ENCODE data around the gene NSUN4.
A peak's percentile ranks its signal among the peaks of the same experiment; 100 is the strongest.

The NSUN4 gene

DNA sequence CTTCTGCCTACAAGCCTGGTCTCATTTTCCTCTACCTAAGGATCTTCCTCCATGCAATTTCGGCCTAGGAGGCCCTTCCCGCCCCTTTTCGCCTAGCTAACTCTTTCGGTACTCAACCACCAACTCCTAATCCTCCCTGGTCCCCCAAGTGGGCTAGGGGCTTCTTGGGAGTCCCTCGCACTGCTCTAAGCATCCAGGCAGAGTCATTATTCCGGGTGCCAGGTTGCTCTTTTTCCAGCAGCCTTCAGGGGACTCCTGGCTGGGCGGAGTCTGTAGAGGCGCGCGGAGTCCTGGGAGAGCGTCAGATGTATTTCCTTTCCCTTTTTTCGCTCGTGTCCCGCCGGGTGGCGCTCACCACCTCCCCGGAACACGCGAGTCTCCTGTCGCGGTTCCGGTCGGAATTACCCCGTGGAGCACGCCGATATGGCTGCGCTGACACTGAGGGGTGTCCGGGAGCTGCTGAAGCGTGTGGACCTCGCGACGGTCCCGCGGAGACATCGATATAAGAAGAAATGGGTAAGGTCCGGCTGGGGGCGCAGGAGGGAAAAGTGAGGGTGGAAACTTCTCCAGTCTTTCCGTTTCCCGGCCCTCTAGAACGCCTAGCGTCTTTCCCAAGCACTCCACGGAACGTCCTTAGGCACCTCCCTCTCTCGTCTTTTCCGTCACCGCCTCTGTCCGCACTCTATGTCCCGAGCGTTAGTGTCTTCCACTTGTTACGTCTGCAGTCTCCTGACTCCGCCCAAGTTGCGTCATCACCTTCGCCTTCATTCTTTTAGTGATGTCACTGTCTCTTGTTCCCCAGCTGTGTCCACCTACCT is at the start of gene NSUN4:
NSUN4 (plus strand) TSS at position 404 of the 818 bp plus-strand sequence; CDS start at position 424, 20 bp downstream.
- Mint-ChIP-seq H3K9me3 (no peaks in the 10 kb centered on the region), H3K4me3 (peak within 1 kb of the TSS; percentile 98), H3K27me3 (no peaks in the 10 kb centered on the region), H3K4me1 (peaks cover 43% of the 10 kb centered on the region), H3K36me3 (ENCODE audit: low read depth) (peaks cover 34% of the 10 kb centered on the region), H3K27ac (peak within 1 kb of the TSS; percentile 100)
- DNase-seq (peak; percentile 87), ATAC-seq (peak; percentile 93)

DNA sequence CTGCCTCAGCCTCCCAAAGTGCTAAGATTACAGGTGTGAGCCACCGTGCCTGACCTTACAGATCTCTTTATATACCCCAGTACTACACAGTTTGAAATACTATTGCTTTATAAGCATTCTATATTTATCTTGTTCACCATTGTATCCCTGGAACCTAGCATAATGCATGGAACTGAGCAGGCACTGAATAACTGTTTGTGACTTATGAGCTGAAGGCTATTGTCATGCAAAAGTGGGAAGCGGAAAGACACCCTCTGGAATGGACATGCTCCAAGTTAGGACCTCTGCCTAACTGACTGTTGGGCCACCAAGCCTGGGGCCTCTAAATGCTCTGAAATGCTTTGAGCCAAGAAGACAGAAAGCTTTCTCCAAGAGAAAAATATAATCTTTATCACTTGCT is 45.3 kb upstream of the NSUN4 start:
- H3K4me1 Mint-ChIP-seq = peaks cover under 1% of the 10 kb centered on the region
- DNase-seq (no peak), ATAC-seq (no peak)
- no peaks in the 10 kb centered on the region for H3K9me3 Mint-ChIP-seq
- H3K4me3 Mint-ChIP-seq = no peak overlapping the region
- H3K36me3 Mint-ChIP-seq (ENCODE audit: low read depth) = peaks cover 34% of the 10 kb centered on the region
- H3K27ac Mint-ChIP-seq = no peak overlapping the region
- no peaks in the 10 kb centered on the region for H3K27me3 Mint-ChIP-seq

DNA sequence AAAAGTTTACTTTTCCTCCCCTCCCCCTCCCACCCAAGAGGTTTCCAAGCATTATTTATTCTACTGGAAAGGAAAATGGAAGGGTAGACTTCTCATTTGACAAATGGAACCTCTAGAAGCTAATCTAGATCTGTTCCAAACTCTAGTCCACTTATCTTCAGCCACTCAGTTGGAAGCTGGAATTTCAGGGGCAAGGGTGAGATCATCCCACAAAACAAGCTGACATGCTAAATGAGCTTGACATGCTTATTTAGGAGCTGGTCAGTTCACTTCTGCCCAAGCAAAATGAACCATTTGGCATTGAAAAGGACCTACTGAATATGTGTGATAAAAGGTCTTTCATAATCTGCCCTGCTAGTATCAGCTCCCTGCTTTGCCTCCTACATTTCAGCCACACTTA is 42.2 kb upstream of the NSUN4 start:
- Mint-ChIP-seq H3K9me3 (no peaks in the 10 kb centered on the region), H3K27ac (no peak overlapping the region), H3K4me1 (peaks cover 14% of the 10 kb centered on the region), H3K27me3 (no peaks in the 10 kb centered on the region), H3K36me3 (ENCODE audit: low read depth) (peaks cover 30% of the 10 kb centered on the region), H3K4me3 (no peak overlapping the region)
- ATAC-seq (no peak), DNase-seq (no peak)

DNA sequence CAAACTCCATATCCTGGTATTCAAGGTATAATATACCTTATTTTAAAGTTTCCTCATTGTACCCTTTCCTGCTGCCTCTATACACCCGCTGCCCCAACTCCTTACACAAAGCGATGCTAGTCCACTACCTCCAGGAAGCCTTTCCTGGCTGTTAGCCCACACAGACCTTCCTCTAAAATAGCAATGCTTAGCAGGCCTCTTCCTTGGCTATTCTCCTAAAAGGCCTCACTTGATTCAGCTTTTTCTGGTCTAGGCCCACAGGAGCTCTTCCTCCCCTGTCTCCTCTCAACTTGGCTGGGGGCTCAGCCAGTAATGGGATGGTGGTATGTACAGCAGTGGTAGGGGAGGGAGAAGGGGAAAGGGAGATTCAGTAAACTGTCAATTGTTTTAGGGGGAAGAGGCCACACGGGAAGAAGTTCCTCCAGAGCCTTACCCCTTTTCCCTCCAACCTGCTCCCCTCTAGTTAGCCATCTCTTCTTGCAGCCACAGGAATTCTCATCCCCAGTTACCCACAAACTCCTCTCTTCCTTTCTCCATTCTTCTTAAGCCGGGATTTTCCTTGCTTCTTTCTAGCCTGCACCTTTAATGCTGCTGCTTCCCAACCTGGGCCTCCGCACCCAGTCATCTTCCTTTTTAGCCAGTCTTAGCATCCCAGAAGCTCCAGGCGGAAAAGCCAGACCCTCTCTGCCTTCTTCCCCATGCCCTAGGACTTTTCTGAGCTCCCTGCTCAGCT is 39.8 kb upstream of the NSUN4 start:
- Mint-ChIP-seq H3K27ac (peak overlapping the region; percentile 99), H3K27me3 (no peaks in the 10 kb centered on the region), H3K4me3 (peak overlapping the region; percentile 96), H3K4me1 (peaks cover 30% of the 10 kb centered on the region), H3K9me3 (no peaks in the 10 kb centered on the region), H3K36me3 (ENCODE audit: low read depth) (peaks cover 36% of the 10 kb centered on the region)
- DNase-seq (no peak), ATAC-seq (no peak)

DNA sequence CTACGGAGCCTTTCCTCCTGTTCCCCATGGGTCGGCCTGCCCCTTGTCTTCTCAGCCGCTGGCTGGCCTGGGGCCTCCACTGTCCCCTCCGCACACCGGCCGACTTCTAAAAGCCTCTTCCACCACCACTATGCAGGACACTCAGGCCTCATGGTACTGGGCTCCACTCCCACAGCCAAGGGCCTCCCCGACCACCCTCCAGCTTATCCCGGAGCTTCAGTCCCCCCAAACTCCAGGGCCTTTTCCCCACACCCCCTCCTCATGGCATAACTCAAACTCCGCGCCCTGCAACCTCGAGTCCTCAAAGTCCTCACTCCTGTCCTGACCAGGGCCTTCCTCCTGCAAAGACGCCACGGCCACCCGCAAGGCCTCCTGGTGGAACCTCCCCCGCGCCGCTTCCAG is 39.2 kb upstream of the NSUN4 start:
- H3K27ac Mint-ChIP-seq = peak overlapping the region; percentile 99
- H3K36me3 Mint-ChIP-seq (ENCODE audit: low read depth) = peaks cover 36% of the 10 kb centered on the region
- H3K4me1 Mint-ChIP-seq = peaks cover 35% of the 10 kb centered on the region
- H3K9me3 Mint-ChIP-seq = no peaks in the 10 kb centered on the region
- DNase-seq (no peak), ATAC-seq (no peak)
- no peaks in the 10 kb centered on the region for H3K27me3 Mint-ChIP-seq
- H3K4me3 Mint-ChIP-seq = peak overlapping the region; percentile 96

DNA sequence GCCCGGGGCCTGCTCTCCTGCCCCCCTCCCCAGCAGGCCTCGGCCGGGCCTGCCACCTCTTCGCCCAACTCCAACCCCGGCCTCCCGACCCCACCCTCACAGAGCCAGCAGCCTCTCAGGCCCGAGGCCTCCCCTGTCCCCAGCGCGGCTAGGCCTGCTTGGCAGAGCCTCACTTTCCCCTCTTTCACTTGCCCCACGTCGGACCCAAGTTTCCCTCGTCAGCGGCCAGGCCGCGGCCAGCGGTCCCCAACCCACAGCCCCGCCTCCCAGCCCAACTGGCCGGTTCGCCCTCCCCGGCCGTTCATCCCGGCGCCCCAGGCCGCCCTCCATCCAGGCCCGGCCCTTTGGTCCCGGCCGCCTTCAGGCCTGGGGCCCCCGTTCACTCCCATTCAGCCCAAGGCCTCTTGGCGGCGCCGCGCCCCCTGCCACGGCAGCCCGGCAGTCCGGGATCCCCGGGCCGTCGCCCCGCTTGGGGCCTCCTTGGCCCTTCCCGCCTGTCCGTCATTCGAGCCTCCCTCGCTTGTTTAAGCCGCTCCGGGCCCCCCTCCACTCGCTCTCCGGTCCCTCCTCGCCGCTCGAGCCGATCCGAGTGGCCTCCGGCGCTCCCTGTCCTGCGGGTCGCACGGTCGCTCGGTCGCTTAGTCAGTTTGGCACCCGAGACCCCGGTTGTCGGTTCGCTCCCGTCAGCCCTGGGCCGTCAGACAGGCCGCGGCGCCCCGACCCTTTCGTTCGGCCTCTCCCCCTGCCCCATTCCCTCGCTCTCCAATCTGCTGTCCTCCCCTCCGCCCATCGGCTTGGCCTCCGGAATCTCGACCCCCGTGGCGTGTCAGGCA is 38.6 kb upstream of the NSUN4 start:
- ATAC-seq (peak; percentile 50), DNase-seq (peak; percentile 64)
- no peaks in the 10 kb centered on the region for H3K9me3 Mint-ChIP-seq
- peaks cover 42% of the 10 kb centered on the region for H3K4me1 Mint-ChIP-seq
- no peaks in the 10 kb centered on the region for H3K27me3 Mint-ChIP-seq
- peaks cover 35% of the 10 kb centered on the region for H3K36me3 Mint-ChIP-seq (ENCODE audit: low read depth)
- H3K4me3 Mint-ChIP-seq = peak overlapping the region; percentile 96
- peak overlapping the region; percentile 99 for H3K27ac Mint-ChIP-seq

DNA sequence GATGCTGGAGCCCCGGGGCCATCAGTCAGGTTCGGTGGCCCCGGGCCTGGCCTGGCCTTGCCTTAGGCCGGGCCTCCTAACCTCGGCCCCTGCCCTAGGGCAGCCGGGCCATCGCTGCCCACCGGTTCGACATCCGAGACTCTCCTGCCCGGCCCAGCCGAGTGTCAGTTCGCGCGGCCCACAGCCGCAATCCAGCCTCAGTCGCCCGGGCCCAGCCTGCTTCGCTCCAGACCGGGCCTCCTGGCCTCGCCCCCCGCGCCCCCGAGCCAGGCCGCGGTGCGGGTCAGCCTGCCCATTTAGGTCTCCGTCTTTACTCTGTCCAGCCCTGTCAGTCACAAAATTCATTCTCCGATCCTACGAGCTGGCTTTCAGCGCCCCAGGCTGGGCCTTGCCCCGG is 38.0 kb upstream of the NSUN4 start:
- no peaks in the 10 kb centered on the region for H3K27me3 Mint-ChIP-seq
- H3K27ac Mint-ChIP-seq = peak overlapping the region; percentile 99
- peaks cover 32% of the 10 kb centered on the region for H3K36me3 Mint-ChIP-seq (ENCODE audit: low read depth)
- peak; percentile 2 for ATAC-seq
- peak overlapping the region; percentile 96 for H3K4me3 Mint-ChIP-seq
- H3K9me3 Mint-ChIP-seq = no peaks in the 10 kb centered on the region
- DNase-seq = peak; percentile 36
- peaks cover 47% of the 10 kb centered on the region for H3K4me1 Mint-ChIP-seq

DNA sequence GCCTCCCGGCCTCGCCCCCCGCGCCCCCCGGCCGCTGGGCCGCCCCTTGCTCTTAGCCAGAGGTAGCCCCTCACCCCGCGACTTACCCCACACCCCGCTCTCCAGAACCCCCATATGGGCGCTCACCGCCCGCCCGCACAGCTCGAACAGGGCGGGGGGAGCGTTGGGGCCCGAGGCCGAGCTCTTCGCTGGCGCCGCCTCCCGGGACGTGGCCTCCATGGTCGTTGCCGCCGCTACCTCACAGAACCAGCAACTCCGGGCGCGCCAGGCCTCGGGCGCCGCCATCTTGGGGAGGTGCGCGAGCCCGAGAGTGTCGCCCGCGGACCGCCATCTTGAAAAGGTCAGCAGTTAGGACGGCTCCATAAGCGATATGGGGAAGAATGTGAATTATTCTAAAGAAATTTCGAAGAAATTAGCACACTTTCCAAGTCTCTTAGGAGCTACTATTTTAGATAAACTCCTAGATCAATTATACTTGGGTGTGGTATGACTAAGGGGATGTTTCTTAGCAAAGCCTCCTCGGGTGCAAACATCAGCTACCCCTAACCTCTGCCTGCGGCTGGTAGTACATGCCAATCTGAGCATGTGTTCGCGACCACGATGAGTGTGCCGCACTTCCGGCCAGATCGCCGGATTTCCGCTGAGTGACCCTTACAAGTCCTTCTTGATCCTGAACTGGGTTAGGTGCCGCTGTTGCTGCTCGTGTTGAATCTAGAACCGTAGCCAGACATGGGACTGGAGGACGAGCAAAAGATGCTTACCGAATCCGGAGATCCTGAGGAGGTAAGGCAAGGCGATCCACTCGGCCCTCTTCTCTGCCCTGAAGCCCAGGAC is 37.4 kb upstream of the NSUN4 start, which contains the start of the genes LRRC41 and UQCRH:
LRRC41 (minus strand) TSS at position 579 of the 834 bp plus-strand sequence; CDS start at position 285, 294 bp downstream.
UQCRH (plus strand) TSS at position 661 of the 834 bp plus-strand sequence; CDS start at position 730, 69 bp downstream.
- peaks cover 33% of the 10 kb centered on the region for H3K36me3 Mint-ChIP-seq (ENCODE audit: low read depth)
- peak; percentile 83 for ATAC-seq
- H3K27me3 Mint-ChIP-seq = no peaks in the 10 kb centered on the region
- DNase-seq = peak; percentile 93
- peak within 1 kb of the TSS; percentile 99 for H3K27ac Mint-ChIP-seq
- H3K4me3 Mint-ChIP-seq = peak within 1 kb of the TSS; percentile 96
- H3K9me3 Mint-ChIP-seq = no peaks in the 10 kb centered on the region
- peaks cover 53% of the 10 kb centered on the region for H3K4me1 Mint-ChIP-seq

DNA sequence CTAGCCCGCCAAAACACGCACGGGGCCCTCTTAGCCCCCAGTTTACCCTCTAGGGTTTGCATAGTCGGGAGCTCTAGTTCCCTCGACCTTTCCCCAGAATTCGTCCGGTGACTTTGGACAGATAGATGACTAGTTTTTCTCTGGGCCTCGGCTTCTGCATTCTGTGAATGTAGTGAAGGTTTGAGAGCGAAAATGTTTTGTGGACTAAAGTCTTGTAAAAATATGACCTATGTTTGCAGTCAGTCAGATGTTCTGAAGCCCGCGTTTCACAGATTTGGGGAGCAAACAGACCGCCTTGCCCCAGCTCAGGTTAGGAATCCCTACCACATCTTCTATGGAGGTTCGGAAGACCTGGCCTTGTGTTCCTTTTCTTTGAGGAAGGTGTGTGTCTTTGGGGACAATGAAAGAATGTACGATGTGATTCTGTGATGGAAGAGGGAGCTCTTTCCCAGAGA is 36.7 kb upstream of the NSUN4 start:
- H3K4me1 Mint-ChIP-seq = peaks cover 53% of the 10 kb centered on the region

DNA sequence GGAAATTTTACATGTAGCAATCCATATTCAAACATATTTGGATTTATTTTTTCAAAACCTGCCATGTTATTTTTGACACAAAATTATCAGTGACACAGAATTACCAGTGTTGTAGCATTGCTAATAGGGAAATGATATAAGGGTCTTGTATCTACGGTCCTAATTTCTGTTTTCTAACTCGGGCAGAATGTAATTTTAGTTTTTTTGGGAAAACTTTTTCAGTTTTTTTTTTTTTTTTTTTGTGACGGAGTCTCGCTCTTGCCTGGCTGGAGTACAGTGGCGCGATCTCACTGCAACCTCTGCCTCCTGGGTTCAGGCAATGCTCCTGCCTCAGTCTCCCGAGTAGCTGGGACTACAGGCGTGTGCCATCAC is 34.5 kb upstream of the NSUN4 start:
- no peak for ATAC-seq
- H3K36me3 Mint-ChIP-seq (ENCODE audit: low read depth) = peaks cover 46% of the 10 kb centered on the region
- peaks cover 44% of the 10 kb centered on the region for H3K4me1 Mint-ChIP-seq
- no peak for DNase-seq
- no peak overlapping the region for H3K27ac Mint-ChIP-seq
- H3K27me3 Mint-ChIP-seq = no peaks in the 10 kb centered on the region
- H3K9me3 Mint-ChIP-seq = no peaks in the 10 kb centered on the region
- H3K4me3 Mint-ChIP-seq = peak overlapping the region; percentile 61

More for the DNA sequence above, 36.7 kb upstream of the NSUN4 start:
- no peaks in the 10 kb centered on the region for H3K9me3 Mint-ChIP-seq
- H3K4me3 Mint-ChIP-seq = peak overlapping the region; percentile 96
- ATAC-seq (peak; percentile 11), DNase-seq (no peak)
- peaks cover 38% of the 10 kb centered on the region for H3K36me3 Mint-ChIP-seq (ENCODE audit: low read depth)
- no peaks in the 10 kb centered on the region for H3K27me3 Mint-ChIP-seq
- peak overlapping the region; percentile 99 for H3K27ac Mint-ChIP-seq

DNA sequence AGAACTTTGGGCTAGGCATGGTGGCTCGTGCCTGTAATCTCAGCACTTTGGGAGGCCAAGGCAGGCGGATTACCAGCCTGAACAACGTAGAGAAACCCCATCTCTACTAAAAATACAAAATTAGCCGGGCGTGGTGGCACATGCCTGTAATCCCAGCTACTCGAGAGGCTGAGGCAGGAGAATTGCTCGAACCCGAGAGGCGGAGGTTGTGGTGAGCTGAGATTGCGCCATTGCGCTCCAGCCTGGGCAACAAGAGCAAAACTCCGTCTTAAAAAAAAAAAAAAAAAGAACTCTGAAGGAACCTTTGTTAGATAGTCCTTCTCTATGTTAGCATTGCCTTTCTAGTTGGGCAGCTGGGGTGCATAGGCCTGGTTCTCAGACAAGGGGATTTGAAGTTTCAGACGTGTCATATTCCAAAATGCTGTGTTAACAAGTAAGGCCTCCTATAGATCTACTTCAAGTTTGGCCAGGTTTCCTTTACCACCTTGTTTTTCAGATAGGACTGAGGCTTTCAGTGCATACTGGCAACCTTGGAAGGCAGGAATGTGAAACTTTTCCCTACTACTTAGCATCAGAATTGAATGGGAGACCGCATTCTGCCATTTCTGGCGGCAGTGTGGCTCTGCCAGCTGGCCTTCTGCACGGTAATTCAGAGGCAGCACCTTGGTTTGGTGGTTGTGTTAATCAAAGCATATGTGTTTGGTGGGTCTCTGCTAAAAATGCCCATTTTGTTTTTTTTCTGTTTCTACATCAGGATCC is 31.0 kb upstream of the NSUN4 start:
- DNase-seq (no peak), ATAC-seq (no peak)
- Mint-ChIP-seq H3K36me3 (ENCODE audit: low read depth) (peaks cover 55% of the 10 kb centered on the region), H3K27ac (no peak overlapping the region), H3K27me3 (no peaks in the 10 kb centered on the region), H3K4me1 (peaks cover 32% of the 10 kb centered on the region), H3K4me3 (no peak overlapping the region), H3K9me3 (no peaks in the 10 kb centered on the region)

DNA sequence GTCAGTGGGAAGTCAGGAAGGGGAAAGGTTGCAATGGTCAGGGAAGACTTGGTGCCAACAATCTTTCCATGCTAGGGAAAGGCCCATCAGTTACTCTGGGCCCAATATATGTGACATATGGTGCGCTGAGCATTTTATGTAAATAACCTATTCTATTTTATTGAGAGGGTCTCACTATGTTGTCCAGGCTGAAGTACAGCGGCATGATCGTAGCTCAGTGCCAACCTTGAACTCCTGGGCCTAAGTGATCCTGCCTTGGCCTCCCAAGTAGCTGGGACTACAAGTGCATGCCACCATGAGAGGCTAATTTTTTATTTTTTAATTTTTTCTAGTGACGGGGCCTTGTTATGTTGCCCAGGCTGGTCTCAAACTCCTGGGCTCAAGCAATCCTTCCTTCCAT is 30.3 kb upstream of the NSUN4 start:
- H3K27me3 Mint-ChIP-seq = no peaks in the 10 kb centered on the region
- no peak overlapping the region for H3K27ac Mint-ChIP-seq
- no peak overlapping the region for H3K4me3 Mint-ChIP-seq
- H3K36me3 Mint-ChIP-seq (ENCODE audit: low read depth) = peaks cover 57% of the 10 kb centered on the region
- ATAC-seq (no peak), DNase-seq (no peak)
- no peaks in the 10 kb centered on the region for H3K9me3 Mint-ChIP-seq
- H3K4me1 Mint-ChIP-seq = peaks cover 25% of the 10 kb centered on the region
